Smooth muscle cell (in vitro differentiated cells): ENCODE results near the gene HSF5. TPM values are rescaled to one million over a fixed set of nuclear protein-coding genes. Genes with fewer than 3 reads are reported as not detected.
A peak's percentile ranks its signal among the peaks of the same experiment; 100 is the strongest.

Experiments
- DNase-seq: peaks from one replicate; lab custom pipeline; 2025; ENCODE audit not compliant: unreplicated experiment; lab: John Stamatoyannopoulos, UW
- H2AFZ ChIP-seq: fragments of 200-600 bp; sonication (generic); 2 replicates; pipeline ENCODE4 v1.6.0; 2016; ENCODE audit warnings: antibody characterized with exemption, low read depth, mild to moderate bottlenecking
- H3F3A ChIP-seq: fragments of 200-600 bp; sonication (generic); 2 replicates; pipeline ENCODE4 v1.6.0; 2017; ENCODE audit warnings: antibody characterized with exemption, low read depth
- H3K27ac ChIP-seq: fragments of 200-600 bp; sonication (generic); 2 replicates; pipeline ENCODE4 v1.5.1; 2016; ENCODE audit warnings: low read depth, mild to moderate bottlenecking
- H3K27me3 ChIP-seq: fragments of 200-600 bp; sonication (generic); 2 replicates; pipeline ENCODE4 v1.6.1; 2016; ENCODE audit warnings: low read depth, mild to moderate bottlenecking
- H3K36me3 ChIP-seq: fragments of 200-600 bp; sonication (generic); 2 replicates; pipeline ENCODE4 v1.5.1; 2016; ENCODE audit warnings: low read depth
- H3K4me1 ChIP-seq: fragments of 200-600 bp; sonication (generic); 2 replicates; pipeline ENCODE4 v1.5.1; 2016; ENCODE audit warnings: low read depth
- H3K4me2 ChIP-seq: fragments of 200-600 bp; sonication (generic); 2 replicates; pipeline ENCODE4 v1.6.0; 2016; ENCODE audit warnings: mild to moderate bottlenecking
- H3K4me3 ChIP-seq: fragments of 200-600 bp; sonication (generic); 2 replicates; pipeline ENCODE4 v1.5.1; 2016; ENCODE audit warnings: mild to moderate bottlenecking
- H3K79me2 ChIP-seq: fragments of 200-600 bp; sonication (generic); 2 replicates; pipeline ENCODE4 v1.6.0; 2016; ENCODE audit warnings: low read depth, mild to moderate bottlenecking
- H3K9ac ChIP-seq: fragments of 200-600 bp; sonication (generic); 2 replicates; pipeline ENCODE4 v1.6.0; 2016; ENCODE audit warnings: low read depth
- H3K9me3 ChIP-seq: fragments of 200-600 bp; sonication (generic); replicated peaks from 2 replicates; pipeline ENCODE4 v1.5.1; 2016; ENCODE audit warnings: low read depth
- H4K20me1 ChIP-seq: fragments of 200-600 bp; sonication (generic); 2 replicates; pipeline ENCODE4 v1.6.0; 2016; ENCODE audit warnings: low read depth
- WGBS: methylation state at CpG from one replicate; pipeline ENCODE4 v1.1.7; 2016; ENCODE audit warnings: low lambda C conversion rate; 5-methylcytosine and 5-hydroxymethylcytosine counted together
- polyA plus RNA-seq: library from polyadenylated mRNA; unstranded; fragments of >200 nt; fragmentation: Nextera tagmentation; extraction: Ambion mirVana; gene quantifications from 2 replicates; pipeline ENCODE4 v1.2.1, GENCODE V29; 2016
- total RNA-seq: library from RNA; depleted of rRNA; stranded (reverse); fragments of >200 nt; gene quantifications from 2 replicates; pipeline ENCODE4 v1.2.3, GENCODE V29; 2014
- TF ChIP-seq, protein P1 (sequence below): fragments of 200-600 bp; sonication (generic); IDR thresholded peaks from 2 replicates; pipeline ENCODE4 v1.5.1; 2017; ENCODE audit warnings: borderline replicate concordance, mild to moderate bottlenecking, antibody characterized with exemption; ENCODE audit not compliant: insufficient read depth, poor library complexity, severe bottlenecking

Gene HSF5
- total and polyA plus RNA-seq, 2 experiments from 2014 or later, result not detected

DNA sequence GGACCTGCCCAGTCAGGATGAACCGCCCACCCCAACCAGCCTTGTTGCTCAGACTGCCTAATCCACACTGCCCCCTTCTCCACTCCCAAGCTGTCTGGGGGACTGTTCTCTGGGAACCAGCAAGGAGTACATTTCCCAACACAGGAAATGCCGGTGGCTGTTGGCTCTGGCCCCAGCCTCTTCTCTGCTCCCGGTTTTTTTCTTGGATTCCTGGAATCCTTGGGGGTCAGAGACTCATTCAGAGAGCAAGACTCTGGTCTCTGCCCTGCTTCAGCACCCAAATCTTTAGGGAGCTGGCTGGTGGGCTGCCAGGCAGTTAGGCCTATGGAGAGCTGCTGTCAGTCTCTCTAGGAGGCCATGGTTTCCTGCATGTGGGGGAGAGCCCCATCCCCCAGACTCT, 37.0 kb upstream of the HSF5 start:
- Histone ChIP-seq H4K20me1 (no peaks in the 10 kb centered on the region), H3K4me1 (no peaks in the 10 kb centered on the region), H3K27ac (peak overlapping the region; percentile 58), H3F3A (no peaks in the 10 kb centered on the region), H3K36me3 (no peaks in the 10 kb centered on the region), H3K9me3 (no peaks in the 10 kb centered on the region), H2AFZ (peak overlapping the region; percentile 46), H3K9ac (no peak overlapping the region), H3K4me3 (no peak overlapping the region), H3K4me2 (peak overlapping the region; percentile 68), H3K27me3 (no peaks in the 10 kb centered on the region), H3K79me2 (no peaks in the 10 kb centered on the region)
- TF ChIP-seq, protein P1, sequence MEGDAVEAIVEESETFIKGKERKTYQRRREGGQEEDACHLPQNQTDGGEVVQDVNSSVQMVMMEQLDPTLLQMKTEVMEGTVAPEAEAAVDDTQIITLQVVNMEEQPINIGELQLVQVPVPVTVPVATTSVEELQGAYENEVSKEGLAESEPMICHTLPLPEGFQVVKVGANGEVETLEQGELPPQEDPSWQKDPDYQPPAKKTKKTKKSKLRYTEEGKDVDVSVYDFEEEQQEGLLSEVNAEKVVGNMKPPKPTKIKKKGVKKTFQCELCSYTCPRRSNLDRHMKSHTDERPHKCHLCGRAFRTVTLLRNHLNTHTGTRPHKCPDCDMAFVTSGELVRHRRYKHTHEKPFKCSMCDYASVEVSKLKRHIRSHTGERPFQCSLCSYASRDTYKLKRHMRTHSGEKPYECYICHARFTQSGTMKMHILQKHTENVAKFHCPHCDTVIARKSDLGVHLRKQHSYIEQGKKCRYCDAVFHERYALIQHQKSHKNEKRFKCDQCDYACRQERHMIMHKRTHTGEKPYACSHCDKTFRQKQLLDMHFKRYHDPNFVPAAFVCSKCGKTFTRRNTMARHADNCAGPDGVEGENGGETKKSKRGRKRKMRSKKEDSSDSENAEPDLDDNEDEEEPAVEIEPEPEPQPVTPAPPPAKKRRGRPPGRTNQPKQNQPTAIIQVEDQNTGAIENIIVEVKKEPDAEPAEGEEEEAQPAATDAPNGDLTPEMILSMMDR, result no peak
- peak; percentile 16 for DNase-seq
- WGBS, result 37% methylated on average over 3 of the region's 3 CpGs

DNA sequence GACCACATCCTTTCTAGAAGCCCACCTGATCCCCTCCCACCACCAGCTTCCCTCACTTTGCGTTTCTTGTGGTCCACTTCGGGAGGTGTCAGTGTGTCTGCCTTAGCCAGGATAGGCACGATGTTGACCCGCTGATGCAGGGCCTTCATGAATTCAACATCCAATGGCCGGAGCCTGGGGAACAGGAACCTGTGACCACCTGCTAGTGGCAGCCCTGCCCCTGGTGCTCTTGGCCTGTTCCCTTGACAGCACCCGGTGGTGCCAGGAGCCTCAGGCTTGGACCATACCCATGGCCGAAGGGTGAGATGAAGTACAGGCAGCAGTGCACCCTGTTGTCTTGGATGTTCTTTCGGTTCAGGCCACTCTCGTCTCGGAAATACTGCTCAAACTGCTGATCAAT, 33.5 kb upstream of the HSF5 start:
- WGBS, result 93% methylated on average over 10 of the region's 10 CpGs
- Histone ChIP-seq H3K36me3 (no peaks in the 10 kb centered on the region), H3K4me3 (no peak overlapping the region), H3K27ac (no peak overlapping the region), H2AFZ (no peak overlapping the region), H3F3A (peaks cover 5% of the 10 kb centered on the region), H3K79me2 (no peaks in the 10 kb centered on the region), H3K9ac (no peak overlapping the region), H3K4me2 (no peak overlapping the region), H3K9me3 (no peaks in the 10 kb centered on the region), H3K27me3 (no peaks in the 10 kb centered on the region), H3K4me1 (peaks cover 10% of the 10 kb centered on the region), H4K20me1 (no peaks in the 10 kb centered on the region)
- DNase-seq, result no peak
- TF ChIP-seq, protein P1, result no peak

DNA sequence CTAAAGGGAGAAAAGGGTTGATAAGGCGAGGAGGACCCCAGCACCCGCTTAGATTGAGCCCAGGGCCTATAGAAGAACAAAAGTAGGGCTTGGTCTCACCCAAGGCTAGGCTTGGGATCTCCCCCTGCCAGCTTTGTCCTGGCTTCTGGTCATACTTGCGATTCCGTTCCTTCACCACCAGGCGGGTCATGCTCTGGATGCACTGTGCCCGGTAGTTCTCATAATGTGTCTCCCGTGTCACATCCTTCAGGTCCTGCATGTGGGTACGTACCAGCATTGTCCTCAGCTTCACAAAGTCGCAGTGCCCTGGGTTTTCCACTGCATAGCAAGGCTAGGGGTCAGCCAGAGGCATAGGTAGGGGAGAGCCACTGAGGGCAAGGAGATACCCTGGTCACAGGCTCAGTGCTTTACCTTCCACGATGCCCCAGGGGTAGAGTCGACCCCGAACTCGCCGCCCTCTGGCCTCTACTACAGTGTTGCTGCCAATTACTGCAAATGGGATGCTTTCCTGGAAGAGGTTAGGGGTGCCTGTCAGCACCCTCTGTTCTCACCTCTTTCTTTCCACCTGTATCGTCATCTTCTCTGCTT, 32.7 kb upstream of the HSF5 start:
- Histone ChIP-seq H3K79me2 (no peaks in the 10 kb centered on the region), H4K20me1 (no peaks in the 10 kb centered on the region), H3K9ac (no peak overlapping the region), H3K27me3 (no peaks in the 10 kb centered on the region), H2AFZ (no peak overlapping the region), H3K4me2 (no peak overlapping the region), H3F3A (peaks cover 5% of the 10 kb centered on the region), H3K4me3 (no peak overlapping the region), H3K36me3 (no peaks in the 10 kb centered on the region), H3K27ac (no peak overlapping the region), H3K4me1 (peaks cover 11% of the 10 kb centered on the region), H3K9me3 (no peaks in the 10 kb centered on the region)
- TF ChIP-seq, protein P1, result peak; percentile 36
- DNase-seq, result no peak
- 57% methylated on average over 15 of the region's 15 CpGs for WGBS
